ENCODE measurements around the gene ZFP92.

Gene ZFP92

GRCh38 chrX:153449368-153450113 lies 38.3 kb downstream of the ZFP92 start:
- DNase-seq (ENCODE audit: low spot score in 2 of 2), result no peak
- no peak for ATAC-seq (replicated peaks; ENCODE audit: extremely low read depth, poor library complexity, severe bottlenecking)
- H3K36me3 Mint-ChIP-seq (ENCODE audit: insufficient read depth), result peaks cover 6% of the 10 kb centered on the region
- H3K4me3 Mint-ChIP-seq, result no peak overlapping the region
- no peaks in the 10 kb centered on the region for H3K4me1 Mint-ChIP-seq
- H3K27ac Mint-ChIP-seq (ENCODE audit: low read depth), result no peak overlapping the region
- no peaks in the 10 kb centered on the region for H3K27me3 Mint-ChIP-seq
- no peaks in the 10 kb centered on the region for H3K9me3 Mint-ChIP-seq

- ATAC-seq (replicated peaks; ENCODE audit: extremely low read depth, poor library complexity, severe bottlenecking), result no peak
- H3K36me3 Mint-ChIP-seq (ENCODE audit: insufficient read depth), result peaks cover 6% of the 10 kb centered on the region
- no peak overlapping the region for H3K27ac Mint-ChIP-seq (ENCODE audit: low read depth)
- H3K4me1 Mint-ChIP-seq, result no peaks in the 10 kb centered on the region
- H3K9me3 Mint-ChIP-seq, result no peaks in the 10 kb centered on the region
- DNase-seq (ENCODE audit: low spot score in 2 of 2), result no peak
- no peaks in the 10 kb centered on the region for H3K27me3 Mint-ChIP-seq
- no peak overlapping the region for H3K4me3 Mint-ChIP-seq
These were observed 39.1 kb downstream of the ZFP92 start for GRCh38 chrX:153450114-153450948.

GRCh38 chrX:153450949-153451277 lies 39.6 kb downstream of the ZFP92 start:
- H3K27ac Mint-ChIP-seq (ENCODE audit: low read depth), result no peak overlapping the region
- H3K36me3 Mint-ChIP-seq (ENCODE audit: insufficient read depth), result peaks cover 6% of the 10 kb centered on the region
- H3K27me3 Mint-ChIP-seq, result no peaks in the 10 kb centered on the region
- H3K4me1 Mint-ChIP-seq, result no peaks in the 10 kb centered on the region
- H3K4me3 Mint-ChIP-seq, result no peak overlapping the region
- DNase-seq (ENCODE audit: low spot score in 2 of 2), result no peak
- no peak for ATAC-seq (replicated peaks; ENCODE audit: extremely low read depth, poor library complexity, severe bottlenecking)
- no peaks in the 10 kb centered on the region for H3K9me3 Mint-ChIP-seq

GRCh38 chrX:153454901-153455550 lies 43.8 kb downstream of the ZFP92 start:
- Mint-ChIP-seq H3K4me3 (no peak overlapping the region), H3K4me1 (no peaks in the 10 kb centered on the region), H3K9me3 (no peaks in the 10 kb centered on the region), H3K27me3 (no peaks in the 10 kb centered on the region), H3K27ac (ENCODE audit: low read depth) (no peak overlapping the region), H3K36me3 (ENCODE audit: insufficient read depth) (peaks cover 16% of the 10 kb centered on the region)
- no peak for ATAC-seq (replicated peaks; ENCODE audit: extremely low read depth, poor library complexity, severe bottlenecking)
- DNase-seq (ENCODE audit: low spot score in 2 of 2), result no peak

GRCh38 chrX:153455571-153455970 lies 44.3 kb downstream of the ZFP92 start:
- Mint-ChIP-seq H3K36me3 (ENCODE audit: insufficient read depth) (peaks cover 16% of the 10 kb centered on the region), H3K4me1 (no peaks in the 10 kb centered on the region), H3K27me3 (no peaks in the 10 kb centered on the region), H3K27ac (ENCODE audit: low read depth) (no peak overlapping the region), H3K9me3 (no peaks in the 10 kb centered on the region), H3K4me3 (no peak overlapping the region)
- ATAC-seq (replicated peaks; ENCODE audit: extremely low read depth, poor library complexity, severe bottlenecking) (no peak), DNase-seq (ENCODE audit: low spot score in 2 of 2) (no peak)

GRCh38 chrX:153456161-153456560 lies 44.9 kb downstream of the ZFP92 start:
- Mint-ChIP-seq H3K4me1 (no peaks in the 10 kb centered on the region), H3K27ac (ENCODE audit: low read depth) (no peak overlapping the region), H3K36me3 (ENCODE audit: insufficient read depth) (peaks cover 20% of the 10 kb centered on the region), H3K27me3 (no peaks in the 10 kb centered on the region), H3K9me3 (no peaks in the 10 kb centered on the region), H3K4me3 (no peak overlapping the region)
- DNase-seq (ENCODE audit: low spot score in 2 of 2) (no peak), ATAC-seq (replicated peaks; ENCODE audit: extremely low read depth, poor library complexity, severe bottlenecking) (no peak)

GRCh38 chrX:153456704-153457103 lies 45.4 kb downstream of the ZFP92 start:
- Mint-ChIP-seq H3K27ac (ENCODE audit: low read depth) (no peak overlapping the region), H3K27me3 (no peaks in the 10 kb centered on the region), H3K36me3 (ENCODE audit: insufficient read depth) (peaks cover 22% of the 10 kb centered on the region), H3K4me3 (no peak overlapping the region), H3K9me3 (no peaks in the 10 kb centered on the region), H3K4me1 (no peaks in the 10 kb centered on the region)
- ATAC-seq (replicated peaks; ENCODE audit: extremely low read depth, poor library complexity, severe bottlenecking), result no peak
- no peak for DNase-seq (ENCODE audit: low spot score in 2 of 2)

- H3K4me3 Mint-ChIP-seq, result no peak overlapping the region
- DNase-seq (ENCODE audit: low spot score in 2 of 2), result no peak
- no peak for ATAC-seq (replicated peaks; ENCODE audit: extremely low read depth, poor library complexity, severe bottlenecking)
- H3K9me3 Mint-ChIP-seq, result no peaks in the 10 kb centered on the region
- no peaks in the 10 kb centered on the region for H3K27me3 Mint-ChIP-seq
- no peak overlapping the region for H3K27ac Mint-ChIP-seq (ENCODE audit: low read depth)
- H3K36me3 Mint-ChIP-seq (ENCODE audit: insufficient read depth), result peaks cover 21% of the 10 kb centered on the region
- H3K4me1 Mint-ChIP-seq, result no peaks in the 10 kb centered on the region
These were observed 46.0 kb downstream of the ZFP92 start for GRCh38 chrX:153457136-153457825.

- DNase-seq (ENCODE audit: low spot score in 2 of 2), result no peak
- Mint-ChIP-seq H3K27ac (ENCODE audit: low read depth) (no peak overlapping the region), H3K4me1 (no peaks in the 10 kb centered on the region), H3K4me3 (no peak overlapping the region), H3K27me3 (no peaks in the 10 kb centered on the region), H3K36me3 (ENCODE audit: insufficient read depth) (peaks cover 21% of the 10 kb centered on the region), H3K9me3 (no peaks in the 10 kb centered on the region)
- ATAC-seq (replicated peaks; ENCODE audit: extremely low read depth, poor library complexity, severe bottlenecking), result no peak
These were observed 46.7 kb downstream of the ZFP92 start for GRCh38 chrX:153457827-153458466.

- peaks cover 18% of the 10 kb centered on the region for H3K36me3 Mint-ChIP-seq (ENCODE audit: insufficient read depth)
These were observed 47.2 kb downstream of the ZFP92 start for GRCh38 chrX:153458476-153458875.

GRCh38 chrX:153459986-153460385 lies 48.7 kb downstream of the ZFP92 start:
- Mint-ChIP-seq H3K4me1 (no peaks in the 10 kb centered on the region), H3K4me3 (no peak overlapping the region), H3K36me3 (ENCODE audit: insufficient read depth) (peaks cover 18% of the 10 kb centered on the region), H3K9me3 (no peaks in the 10 kb centered on the region), H3K27me3 (no peaks in the 10 kb centered on the region), H3K27ac (ENCODE audit: low read depth) (no peak overlapping the region)
- DNase-seq (ENCODE audit: low spot score in 2 of 2), result no peak
- ATAC-seq (replicated peaks; ENCODE audit: extremely low read depth, poor library complexity, severe bottlenecking), result no peak

More at GRCh38 chrX:153458476-153458875, 47.2 kb downstream of the ZFP92 start:
- no peak overlapping the region for H3K27ac Mint-ChIP-seq (ENCODE audit: low read depth)
- H3K4me3 Mint-ChIP-seq, result no peak overlapping the region
- no peaks in the 10 kb centered on the region for H3K27me3 Mint-ChIP-seq
- H3K4me1 Mint-ChIP-seq, result no peaks in the 10 kb centered on the region
- ATAC-seq (replicated peaks; ENCODE audit: extremely low read depth, poor library complexity, severe bottlenecking) (no peak), DNase-seq (ENCODE audit: low spot score in 2 of 2) (no peak)
- H3K9me3 Mint-ChIP-seq, result no peaks in the 10 kb centered on the region

- peak; percentile 13 to 19 for DNase-seq (ENCODE audit: low spot score in 2 of 2)
- Mint-ChIP-seq H3K36me3 (ENCODE audit: insufficient read depth) (peaks cover 19% of the 10 kb centered on the region), H3K27me3 (no peaks in the 10 kb centered on the region), H3K9me3 (no peaks in the 10 kb centered on the region), H3K27ac (ENCODE audit: low read depth) (no peak overlapping the region), H3K4me1 (no peaks in the 10 kb centered on the region), H3K4me3 (no peak overlapping the region)
- ATAC-seq (replicated peaks; ENCODE audit: extremely low read depth, poor library complexity, severe bottlenecking), result no peak
These were observed 49.6 kb downstream of the ZFP92 start for GRCh38 chrX:153460826-153461225.

All from central memory CD8-positive, alpha-beta T cell (primary cell).